ENCODE measurements around the gene BNC2.

Gene BNC2

GRCh38 chr9:16530669-16531642 lies 339.5 kb downstream of the BNC2 start:
- DNase-seq = no peak

GRCh38 chr9:16527573-16527972 lies 342.9 kb downstream of the BNC2 start:
- no peak for DNase-seq

- DNase-seq = no peak
These were observed 344.1 kb downstream of the BNC2 start for GRCh38 chr9:16526380-16526779.

GRCh38 chr9:16524823-16525222 lies 345.6 kb downstream of the BNC2 start:
- no peak for DNase-seq

GRCh38 chr9:16524078-16524477 lies 346.4 kb downstream of the BNC2 start:
- DNase-seq = no peak

- DNase-seq = no peak
These were observed 348.5 kb downstream of the BNC2 start for GRCh38 chr9:16521868-16522411.

GRCh38 chr9:16519001-16519400 lies 351.5 kb downstream of the BNC2 start:
- DNase-seq = no peak

- no peak for DNase-seq
These were observed 353.6 kb downstream of the BNC2 start for GRCh38 chr9:16516891-16517290.

- DNase-seq = no peak
These were observed 354.6 kb downstream of the BNC2 start for GRCh38 chr9:16515879-16516301.

- no peak for DNase-seq
These were observed 355.3 kb downstream of the BNC2 start for GRCh38 chr9:16515207-16515606.

GRCh38 chr9:16514131-16514530 lies 356.3 kb downstream of the BNC2 start:
- no peak for DNase-seq

GRCh38 chr9:16512281-16512680 lies 358.2 kb downstream of the BNC2 start:
- no peak for DNase-seq

- DNase-seq = no peak
These were observed 360.0 kb downstream of the BNC2 start for GRCh38 chr9:16510482-16510881.

GRCh38 chr9:16509997-16510396 lies 360.5 kb downstream of the BNC2 start:
- no peak for DNase-seq

GRCh38 chr9:16505199-16505598 lies 365.3 kb downstream of the BNC2 start:
- DNase-seq = no peak

GRCh38 chr9:16501726-16502125 lies 368.7 kb downstream of the BNC2 start:
- no peak for DNase-seq

- DNase-seq = no peak
These were observed 369.3 kb downstream of the BNC2 start for GRCh38 chr9:16501141-16501540.

GRCh38 chr9:16500386-16500785 lies 370.1 kb downstream of the BNC2 start:
- DNase-seq = no peak

GRCh38 chr9:16499892-16500291 lies 370.6 kb downstream of the BNC2 start:
- no peak for DNase-seq

- no peak for DNase-seq
These were observed 373.6 kb downstream of the BNC2 start for GRCh38 chr9:16496908-16497307.

GRCh38 chr9:16487915-16488314 lies 382.6 kb downstream of the BNC2 start:
- DNase-seq = no peak

- DNase-seq = no peak
These were observed 384.7 kb downstream of the BNC2 start for GRCh38 chr9:16485575-16486321.

GRCh38 chr9:16485160-16485559 lies 385.3 kb downstream of the BNC2 start:
- no peak for DNase-seq

GRCh38 chr9:16484744-16485143 lies 385.7 kb downstream of the BNC2 start:
- DNase-seq = no peak

All from CD4-positive, alpha-beta T cell treated with Interferon gamma for 1 hour (primary cell).